ENCODE measurements around the gene ANKRD52.

GRCh38 chr12:56197921-56198635 is 60.1 kb downstream of the ANKRD52 start:
- TF ChIP-seq POLR2A (IDR thresholded peaks at IDR 0.05), result no peak
- TF ChIP-seq CTCF (IDR thresholded peaks at IDR 0.05), result no peak
